ENCODE results near the gene FAM210A.
"Not testable (repeated sequence)": the region's sequence is repeated elsewhere in the genome, so short reads cannot be mapped to it uniquely, and the experiment has no call there.

The FAM210A gene

GRCh38 chr18:13690060-13690459 is 36.3 kb downstream of the FAM210A start:
- not testable (repeated sequence) for H3K36me3 Mint-ChIP-seq (ENCODE audit: insufficient read depth); H3K9me3 Mint-ChIP-seq; H3K27ac Mint-ChIP-seq (ENCODE audit: low read depth); H3K27me3 Mint-ChIP-seq; H3K4me3 Mint-ChIP-seq; ATAC-seq (replicated peaks; ENCODE audit: extremely low read depth, poor library complexity, severe bottlenecking); DNase-seq (ENCODE audit: low spot score in 2 of 2)
- peaks cover 77% of the 10 kb centered on the region for H3K4me1 Mint-ChIP-seq

- H3K27me3 Mint-ChIP-seq = no peaks in the 10 kb centered on the region
- DNase-seq (ENCODE audit: low spot score in 2 of 2) (no peak), ATAC-seq (replicated peaks; ENCODE audit: extremely low read depth, poor library complexity, severe bottlenecking) (no peak)
- no peak overlapping the region for H3K4me3 Mint-ChIP-seq
- peaks cover 6% of the 10 kb centered on the region for H3K9me3 Mint-ChIP-seq
- peaks cover 70% of the 10 kb centered on the region for H3K4me1 Mint-ChIP-seq
- no peak overlapping the region for H3K27ac Mint-ChIP-seq (ENCODE audit: low read depth)
- H3K36me3 Mint-ChIP-seq (ENCODE audit: insufficient read depth) = peaks cover 7% of the 10 kb centered on the region
Observed at GRCh38 chr18:13688191-13689136, 37.9 kb downstream of the FAM210A start.

- Mint-ChIP-seq H3K36me3 (ENCODE audit: insufficient read depth) (peaks cover 7% of the 10 kb centered on the region), H3K27ac (ENCODE audit: low read depth) (no peak overlapping the region), H3K4me3 (no peak overlapping the region)
Observed at GRCh38 chr18:13684546-13684945, 41.8 kb downstream of the FAM210A start.

DNA sequence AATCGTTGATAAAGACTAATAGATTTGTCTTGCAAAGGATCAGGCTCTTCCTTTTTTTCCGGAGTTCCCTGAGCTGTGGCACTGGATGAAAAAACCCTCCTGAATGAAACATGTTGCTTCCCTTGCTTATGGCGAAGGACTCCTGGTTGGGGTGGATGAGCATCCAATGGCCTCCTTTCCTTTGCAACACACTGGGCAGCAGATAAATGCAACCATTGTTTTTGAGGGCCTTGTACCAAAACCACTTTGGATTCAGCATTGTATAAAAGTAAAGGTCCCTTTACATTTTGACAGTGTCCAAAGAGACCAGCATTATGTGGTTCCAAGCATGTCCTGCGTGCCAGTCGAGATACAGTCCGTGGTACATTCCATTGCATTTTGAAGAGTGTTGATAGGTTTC is 44.7 kb downstream of the FAM210A start:
- DNase-seq (ENCODE audit: low spot score in 2 of 2) (no peak), ATAC-seq (replicated peaks; ENCODE audit: extremely low read depth, poor library complexity, severe bottlenecking) (no peak)
- no peak overlapping the region for H3K27ac Mint-ChIP-seq (ENCODE audit: low read depth)
- no peaks in the 10 kb centered on the region for H3K9me3 Mint-ChIP-seq
- H3K4me3 Mint-ChIP-seq = no peak overlapping the region
- H3K4me1 Mint-ChIP-seq = peaks cover 20% of the 10 kb centered on the region
- H3K36me3 Mint-ChIP-seq (ENCODE audit: insufficient read depth) = peaks cover 6% of the 10 kb centered on the region
- no peaks in the 10 kb centered on the region for H3K27me3 Mint-ChIP-seq

More at GRCh38 chr18:13684546-13684945, 41.8 kb downstream of the FAM210A start:
- peaks cover 38% of the 10 kb centered on the region for H3K4me1 Mint-ChIP-seq
- DNase-seq (ENCODE audit: low spot score in 2 of 2) = no peak
- no peaks in the 10 kb centered on the region for H3K9me3 Mint-ChIP-seq
- no peak for ATAC-seq (replicated peaks; ENCODE audit: extremely low read depth, poor library complexity, severe bottlenecking)
- H3K27me3 Mint-ChIP-seq = no peaks in the 10 kb centered on the region

- H3K27me3 Mint-ChIP-seq = no peaks in the 10 kb centered on the region
- peaks cover 6% of the 10 kb centered on the region for H3K36me3 Mint-ChIP-seq (ENCODE audit: insufficient read depth)
- no peak for ATAC-seq (replicated peaks; ENCODE audit: extremely low read depth, poor library complexity, severe bottlenecking)
- no peak for DNase-seq (ENCODE audit: low spot score in 2 of 2)
- no peaks in the 10 kb centered on the region for H3K9me3 Mint-ChIP-seq
- H3K4me1 Mint-ChIP-seq = peaks cover 16% of the 10 kb centered on the region
- no peak overlapping the region for H3K27ac Mint-ChIP-seq (ENCODE audit: low read depth)
- H3K4me3 Mint-ChIP-seq = no peak overlapping the region
Observed at GRCh38 chr18:13680612-13681011, 45.7 kb downstream of the FAM210A start.

- H3K27me3 Mint-ChIP-seq; DNase-seq (ENCODE audit: low spot score in 2 of 2); H3K27ac Mint-ChIP-seq (ENCODE audit: low read depth); H3K4me3 Mint-ChIP-seq; ATAC-seq (replicated peaks; ENCODE audit: extremely low read depth, poor library complexity, severe bottlenecking); H3K9me3 Mint-ChIP-seq; H3K36me3 Mint-ChIP-seq (ENCODE audit: insufficient read depth): not testable (repeated sequence)
- peaks cover 10% of the 10 kb centered on the region for H3K4me1 Mint-ChIP-seq
Observed at GRCh38 chr18:13677350-13677749, 49.0 kb downstream of the FAM210A start.

DNA sequence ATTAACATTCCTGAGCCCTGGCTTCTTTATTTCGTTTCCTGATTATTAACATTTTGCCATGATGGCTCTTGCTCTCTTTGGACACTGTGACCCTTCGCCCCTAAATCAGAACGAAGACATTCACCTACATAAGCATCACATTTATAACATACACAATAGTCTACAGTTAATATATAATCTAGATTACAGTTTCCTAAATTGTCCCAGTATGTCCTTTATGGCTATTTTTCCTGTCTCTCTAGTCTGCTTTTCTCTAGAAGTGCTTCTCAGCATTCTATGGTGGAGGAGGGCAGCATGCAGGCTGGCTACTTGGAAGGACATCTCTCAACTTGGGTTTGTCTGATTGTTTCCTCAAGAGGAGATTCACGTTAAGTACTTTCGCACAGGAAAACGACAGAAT is 49.9 kb downstream of the FAM210A start:
- ATAC-seq (replicated peaks; ENCODE audit: extremely low read depth, poor library complexity, severe bottlenecking) (no peak), DNase-seq (ENCODE audit: low spot score in 2 of 2) (no peak)
- Mint-ChIP-seq H3K36me3 (ENCODE audit: insufficient read depth) (peaks cover 6% of the 10 kb centered on the region), H3K4me1 (peaks cover 10% of the 10 kb centered on the region), H3K27ac (ENCODE audit: low read depth) (no peak overlapping the region), H3K4me3 (no peak overlapping the region), H3K27me3 (no peaks in the 10 kb centered on the region), H3K9me3 (no peaks in the 10 kb centered on the region)

GRCh38 chr18:13672657-13673056 is 53.7 kb downstream of the FAM210A start:
- Mint-ChIP-seq H3K4me1 (peaks cover 16% of the 10 kb centered on the region), H3K9me3 (no peaks in the 10 kb centered on the region), H3K27me3 (no peaks in the 10 kb centered on the region), H3K27ac (ENCODE audit: low read depth) (no peak overlapping the region), H3K4me3 (no peak overlapping the region), H3K36me3 (ENCODE audit: insufficient read depth) (peaks cover 7% of the 10 kb centered on the region)
- ATAC-seq (replicated peaks; ENCODE audit: extremely low read depth, poor library complexity, severe bottlenecking) = no peak
- no peak for DNase-seq (ENCODE audit: low spot score in 2 of 2)

GRCh38 chr18:13661779-13662256 is 64.5 kb downstream of the FAM210A start:
- Mint-ChIP-seq H3K27me3 (no peaks in the 10 kb centered on the region), H3K36me3 (ENCODE audit: insufficient read depth) (peaks cover 15% of the 10 kb centered on the region), H3K4me1 (no peaks in the 10 kb centered on the region), H3K27ac (ENCODE audit: low read depth) (no peak overlapping the region), H3K9me3 (no peaks in the 10 kb centered on the region), H3K4me3 (no peak overlapping the region)
- ATAC-seq (replicated peaks; ENCODE audit: extremely low read depth, poor library complexity, severe bottlenecking) (no peak), DNase-seq (ENCODE audit: low spot score in 2 of 2) (no peak)

DNA sequence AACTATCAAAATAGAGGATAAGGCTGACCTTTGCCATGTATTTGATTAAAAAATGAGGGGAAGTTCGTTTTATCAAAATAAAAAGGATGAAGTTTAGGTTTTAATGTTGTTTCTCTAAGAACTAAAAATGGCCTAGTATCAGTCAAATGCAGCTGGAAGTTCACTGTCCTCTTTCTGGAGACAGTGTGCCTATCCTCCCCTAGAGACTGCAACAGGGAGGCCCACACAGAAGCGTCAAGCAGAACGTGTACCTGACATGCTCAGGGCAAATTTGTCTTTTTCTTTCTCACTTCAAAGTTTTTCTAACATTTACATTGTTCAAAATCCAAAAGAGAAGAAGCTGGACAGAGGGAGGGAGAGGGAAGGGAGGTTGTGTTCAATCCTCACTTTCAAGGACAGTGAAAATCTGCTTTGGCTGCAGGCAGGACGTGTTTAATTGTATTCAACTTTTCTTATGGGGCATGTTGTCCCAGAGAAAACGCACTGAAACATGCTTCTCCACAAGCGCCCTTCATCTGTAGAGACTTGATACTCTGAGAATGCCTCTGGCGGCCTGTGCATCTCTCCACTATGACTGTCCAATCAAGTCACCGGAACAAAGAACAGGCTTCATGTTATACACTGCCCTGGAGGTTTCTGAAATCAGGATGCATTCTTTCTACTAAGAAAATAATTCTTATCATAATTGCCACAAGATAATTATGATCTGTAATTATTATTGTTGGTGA is 65.1 kb downstream of the FAM210A start:
- ATAC-seq (replicated peaks; ENCODE audit: extremely low read depth, poor library complexity, severe bottlenecking) = no peak
- Mint-ChIP-seq H3K9me3 (no peaks in the 10 kb centered on the region), H3K4me1 (no peaks in the 10 kb centered on the region), H3K27me3 (no peaks in the 10 kb centered on the region), H3K36me3 (ENCODE audit: insufficient read depth) (peaks cover 9% of the 10 kb centered on the region), H3K27ac (ENCODE audit: low read depth) (no peak overlapping the region), H3K4me3 (no peak overlapping the region)
- no peak for DNase-seq (ENCODE audit: low spot score in 2 of 2)

DNA sequence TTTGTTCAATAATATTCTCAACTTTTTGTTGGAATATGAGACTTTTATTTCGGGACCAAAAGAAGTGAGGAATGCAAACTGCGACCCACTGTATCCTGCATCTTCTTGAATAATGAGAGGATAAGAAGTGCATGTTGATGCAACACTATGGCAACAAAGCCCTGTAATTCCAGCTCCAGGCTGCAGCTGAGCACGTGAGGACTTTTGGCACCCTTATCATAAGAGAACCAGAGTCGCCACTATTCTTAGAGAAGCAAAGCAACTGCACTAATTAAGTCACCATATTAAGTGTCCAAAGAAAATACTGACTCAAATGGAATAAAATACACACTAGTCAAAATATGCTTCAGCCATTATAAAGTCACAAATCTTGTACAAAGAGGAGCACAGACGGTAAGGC is 65.8 kb downstream of the FAM210A start:
- DNase-seq (ENCODE audit: low spot score in 2 of 2) (no peak), ATAC-seq (replicated peaks; ENCODE audit: extremely low read depth, poor library complexity, severe bottlenecking) (no peak)
- no peak overlapping the region for H3K27ac Mint-ChIP-seq (ENCODE audit: low read depth)
- H3K27me3 Mint-ChIP-seq = no peaks in the 10 kb centered on the region
- no peaks in the 10 kb centered on the region for H3K9me3 Mint-ChIP-seq
- H3K4me3 Mint-ChIP-seq = no peak overlapping the region
- H3K4me1 Mint-ChIP-seq = no peaks in the 10 kb centered on the region
- peaks cover 8% of the 10 kb centered on the region for H3K36me3 Mint-ChIP-seq (ENCODE audit: insufficient read depth)

DNA sequence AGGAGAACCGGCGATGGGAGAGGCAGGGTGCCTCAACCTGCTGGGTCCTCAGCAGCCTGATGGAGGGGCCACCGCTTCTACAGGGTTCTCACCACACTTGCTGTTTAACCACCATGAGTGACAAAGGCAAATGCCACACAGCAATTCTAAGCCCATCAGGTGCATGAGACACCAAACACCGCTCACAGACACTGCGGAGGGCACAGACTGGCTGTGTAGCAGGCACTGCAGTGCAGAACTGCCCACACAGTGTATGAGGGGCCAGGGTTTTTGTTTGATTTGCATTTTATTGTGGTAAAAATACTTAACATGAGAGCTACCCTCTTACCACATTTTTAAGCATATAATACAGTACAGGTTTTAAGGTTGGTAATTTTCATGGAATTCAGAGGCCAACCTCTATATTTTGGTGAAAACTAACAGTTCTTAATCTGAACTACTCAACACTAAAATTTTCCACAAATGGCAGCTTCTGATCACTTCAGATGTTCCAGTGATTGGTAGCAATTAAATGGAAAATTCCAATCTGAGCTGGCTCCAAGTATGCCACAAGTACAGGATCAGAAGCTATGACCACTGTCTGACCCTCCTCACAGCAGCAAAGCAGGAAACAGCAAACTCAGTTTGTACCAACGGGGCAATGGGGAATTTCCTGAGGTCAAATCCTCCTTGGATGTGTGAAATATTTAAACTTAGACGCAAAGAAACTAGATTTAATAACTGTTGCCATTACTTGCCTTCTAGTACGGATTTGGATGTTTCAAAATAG is 67.7 kb downstream of the FAM210A start:
- Mint-ChIP-seq H3K4me3 (no peak overlapping the region), H3K9me3 (no peaks in the 10 kb centered on the region), H3K27ac (ENCODE audit: low read depth) (no peak overlapping the region), H3K36me3 (ENCODE audit: insufficient read depth) (peaks cover 3% of the 10 kb centered on the region), H3K27me3 (no peaks in the 10 kb centered on the region), H3K4me1 (no peaks in the 10 kb centered on the region)
- DNase-seq (ENCODE audit: low spot score in 2 of 2) (no peak), ATAC-seq (replicated peaks; ENCODE audit: extremely low read depth, poor library complexity, severe bottlenecking) (no peak)

All from central memory CD8-positive, alpha-beta T cell (primary cell).